Measurements from ENCODE around the gene ATPAF1. TPM values are rescaled to one million over a fixed set of nuclear protein-coding genes. Genes with fewer than 3 reads are reported as not detected.
A peak's percentile ranks its signal among the peaks of the same experiment; 100 is the strongest.

The ATPAF1 gene
- total and polyA plus RNA-seq, 9 of the 15 experiments (the other 6 are each of a cell fraction or from before 2014, with no cell fraction given): 6.3 to 56.2 (median 27.4) TPM

DNA sequence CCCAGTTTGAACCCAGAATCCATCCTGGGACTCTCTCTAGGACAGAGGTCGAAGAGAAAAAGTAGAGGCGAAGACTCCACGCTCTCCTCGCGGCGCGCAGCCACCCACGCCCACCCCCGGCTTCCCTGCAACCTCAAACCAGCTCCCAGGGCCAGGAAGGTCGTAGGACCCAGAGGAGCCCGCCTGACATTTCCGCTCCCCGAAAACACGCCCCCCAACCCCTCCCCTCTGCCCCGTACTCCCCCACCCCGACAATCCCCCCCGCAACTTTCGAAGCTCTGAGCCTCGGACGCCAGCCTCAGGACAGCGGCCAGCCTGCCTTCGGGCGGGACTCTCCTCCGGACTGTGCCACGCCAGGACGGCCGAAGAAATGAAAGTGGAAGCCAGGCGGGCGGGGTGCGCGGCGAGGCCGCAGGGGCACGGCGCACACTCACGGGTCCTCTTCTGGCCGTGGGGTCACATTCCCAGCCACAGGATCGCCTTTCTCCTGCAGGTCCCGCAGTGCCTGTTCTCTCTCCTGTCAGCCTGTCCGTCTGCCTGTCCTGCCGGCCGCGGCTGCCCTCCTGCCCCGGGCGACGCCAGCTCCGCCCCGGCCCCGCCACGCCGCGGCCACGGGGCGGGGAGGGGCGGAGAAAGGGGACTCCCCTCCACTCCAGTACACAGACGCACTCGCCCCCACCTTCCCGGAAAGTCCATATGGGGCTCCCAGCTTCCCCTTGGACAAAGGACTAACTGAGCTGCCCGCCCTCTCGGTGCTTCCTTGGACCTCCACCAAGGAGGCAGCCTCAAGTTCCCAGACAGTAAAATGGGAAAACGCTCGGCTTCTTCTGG, 51.7 kb downstream of the ATPAF1 start, which contains the start of gene MOB3C (continued):
- TF ChIP-seq, protein P1, sequence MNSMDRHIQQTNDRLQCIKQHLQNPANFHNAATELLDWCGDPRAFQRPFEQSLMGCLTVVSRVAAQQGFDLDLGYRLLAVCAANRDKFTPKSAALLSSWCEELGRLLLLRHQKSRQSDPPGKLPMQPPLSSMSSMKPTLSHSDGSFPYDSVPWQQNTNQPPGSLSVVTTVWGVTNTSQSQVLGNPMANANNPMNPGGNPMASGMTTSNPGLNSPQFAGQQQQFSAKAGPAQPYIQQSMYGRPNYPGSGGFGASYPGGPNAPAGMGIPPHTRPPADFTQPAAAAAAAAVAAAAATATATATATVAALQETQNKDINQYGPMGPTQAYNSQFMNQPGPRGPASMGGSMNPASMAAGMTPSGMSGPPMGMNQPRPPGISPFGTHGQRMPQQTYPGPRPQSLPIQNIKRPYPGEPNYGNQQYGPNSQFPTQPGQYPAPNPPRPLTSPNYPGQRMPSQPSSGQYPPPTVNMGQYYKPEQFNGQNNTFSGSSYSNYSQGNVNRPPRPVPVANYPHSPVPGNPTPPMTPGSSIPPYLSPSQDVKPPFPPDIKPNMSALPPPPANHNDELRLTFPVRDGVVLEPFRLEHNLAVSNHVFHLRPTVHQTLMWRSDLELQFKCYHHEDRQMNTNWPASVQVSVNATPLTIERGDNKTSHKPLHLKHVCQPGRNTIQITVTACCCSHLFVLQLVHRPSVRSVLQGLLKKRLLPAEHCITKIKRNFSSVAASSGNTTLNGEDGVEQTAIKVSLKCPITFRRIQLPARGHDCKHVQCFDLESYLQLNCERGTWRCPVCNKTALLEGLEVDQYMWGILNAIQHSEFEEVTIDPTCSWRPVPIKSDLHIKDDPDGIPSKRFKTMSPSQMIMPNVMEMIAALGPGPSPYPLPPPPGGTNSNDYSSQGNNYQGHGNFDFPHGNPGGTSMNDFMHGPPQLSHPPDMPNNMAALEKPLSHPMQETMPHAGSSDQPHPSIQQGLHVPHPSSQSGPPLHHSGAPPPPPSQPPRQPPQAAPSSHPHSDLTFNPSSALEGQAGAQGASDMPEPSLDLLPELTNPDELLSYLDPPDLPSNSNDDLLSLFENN (IDR thresholded peaks at IDR 0.05; ENCODE audit: low read depth in 2 of 2, low read length in 2 of 2): 0 out of 4 replicates have a peak, but pooled peaks of 1 of the 2 experiments have one; percentile 25
- TF ChIP-seq, protein P2, sequence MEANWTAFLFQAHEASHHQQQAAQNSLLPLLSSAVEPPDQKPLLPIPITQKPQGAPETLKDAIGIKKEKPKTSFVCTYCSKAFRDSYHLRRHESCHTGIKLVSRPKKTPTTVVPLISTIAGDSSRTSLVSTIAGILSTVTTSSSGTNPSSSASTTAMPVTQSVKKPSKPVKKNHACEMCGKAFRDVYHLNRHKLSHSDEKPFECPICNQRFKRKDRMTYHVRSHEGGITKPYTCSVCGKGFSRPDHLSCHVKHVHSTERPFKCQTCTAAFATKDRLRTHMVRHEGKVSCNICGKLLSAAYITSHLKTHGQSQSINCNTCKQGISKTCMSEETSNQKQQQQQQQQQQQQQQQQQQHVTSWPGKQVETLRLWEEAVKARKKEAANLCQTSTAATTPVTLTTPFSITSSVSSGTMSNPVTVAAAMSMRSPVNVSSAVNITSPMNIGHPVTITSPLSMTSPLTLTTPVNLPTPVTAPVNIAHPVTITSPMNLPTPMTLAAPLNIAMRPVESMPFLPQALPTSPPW (CRISPR knock-in tag; IDR thresholded peaks at IDR 0.05): peak; percentile 93
- TF ChIP-seq HMG20A (CRISPR knock-in tag; conservative IDR thresholded peaks at IDR 0.05): no peak
- no peak for TF ChIP-seq C11orf30 (IDR thresholded peaks at IDR 0.05; ENCODE audit: low read depth)
- TF ChIP-seq, protein P3, sequence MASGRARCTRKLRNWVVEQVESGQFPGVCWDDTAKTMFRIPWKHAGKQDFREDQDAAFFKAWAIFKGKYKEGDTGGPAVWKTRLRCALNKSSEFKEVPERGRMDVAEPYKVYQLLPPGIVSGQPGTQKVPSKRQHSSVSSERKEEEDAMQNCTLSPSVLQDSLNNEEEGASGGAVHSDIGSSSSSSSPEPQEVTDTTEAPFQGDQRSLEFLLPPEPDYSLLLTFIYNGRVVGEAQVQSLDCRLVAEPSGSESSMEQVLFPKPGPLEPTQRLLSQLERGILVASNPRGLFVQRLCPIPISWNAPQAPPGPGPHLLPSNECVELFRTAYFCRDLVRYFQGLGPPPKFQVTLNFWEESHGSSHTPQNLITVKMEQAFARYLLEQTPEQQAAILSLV (tag; IDR thresholded peaks at IDR 0.05): no peak
- peak; percentile 84 for TF ChIP-seq CXXC5 (CRISPR knock-in tag; IDR thresholded peaks at IDR 0.05)
- TF ChIP-seq ZNF354B (CRISPR knock-in tag; IDR thresholded peaks at IDR 0.05): no peak
- TF ChIP-seq, protein P4, sequence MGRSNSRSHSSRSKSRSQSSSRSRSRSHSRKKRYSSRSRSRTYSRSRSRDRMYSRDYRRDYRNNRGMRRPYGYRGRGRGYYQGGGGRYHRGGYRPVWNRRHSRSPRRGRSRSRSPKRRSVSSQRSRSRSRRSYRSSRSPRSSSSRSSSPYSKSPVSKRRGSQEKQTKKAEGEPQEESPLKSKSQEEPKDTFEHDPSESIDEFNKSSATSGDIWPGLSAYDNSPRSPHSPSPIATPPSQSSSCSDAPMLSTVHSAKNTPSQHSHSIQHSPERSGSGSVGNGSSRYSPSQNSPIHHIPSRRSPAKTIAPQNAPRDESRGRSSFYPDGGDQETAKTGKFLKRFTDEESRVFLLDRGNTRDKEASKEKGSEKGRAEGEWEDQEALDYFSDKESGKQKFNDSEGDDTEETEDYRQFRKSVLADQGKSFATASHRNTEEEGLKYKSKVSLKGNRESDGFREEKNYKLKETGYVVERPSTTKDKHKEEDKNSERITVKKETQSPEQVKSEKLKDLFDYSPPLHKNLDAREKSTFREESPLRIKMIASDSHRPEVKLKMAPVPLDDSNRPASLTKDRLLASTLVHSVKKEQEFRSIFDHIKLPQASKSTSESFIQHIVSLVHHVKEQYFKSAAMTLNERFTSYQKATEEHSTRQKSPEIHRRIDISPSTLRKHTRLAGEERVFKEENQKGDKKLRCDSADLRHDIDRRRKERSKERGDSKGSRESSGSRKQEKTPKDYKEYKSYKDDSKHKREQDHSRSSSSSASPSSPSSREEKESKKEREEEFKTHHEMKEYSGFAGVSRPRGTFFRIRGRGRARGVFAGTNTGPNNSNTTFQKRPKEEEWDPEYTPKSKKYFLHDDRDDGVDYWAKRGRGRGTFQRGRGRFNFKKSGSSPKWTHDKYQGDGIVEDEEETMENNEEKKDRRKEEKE (IDR thresholded peaks at IDR 0.05; ENCODE audit: borderline replicate concordance in 1 of 2, control insufficient read depth in 1 of 2, low read depth in 2 of 2, low read length in 1 of 2): no peak
- 0 out of 2 replicates have a peak, but pooled peaks have one; percentile 36 for TF ChIP-seq FOSL1 (tag; conservative IDR thresholded peaks at IDR 0.05)
- peak; percentile 79 for TF ChIP-seq SAP30 (IDR thresholded peaks at IDR 0.05; ENCODE audit: borderline replicate concordance, insufficient read depth, low read depth, low read length, poor library complexity, severe bottlenecking)
- no peak for TF ChIP-seq JUN (IDR thresholded peaks at IDR 0.05; ENCODE audit: borderline replicate concordance, low read depth, low read length)
- 0 out of 2 replicates have a peak, but pooled peaks have one; percentile 22 for TF ChIP-seq JUN (CRISPR knock-in tag; IDR thresholded peaks at IDR 0.05; ENCODE audit: borderline replicate concordance)
- no peak for TF ChIP-seq HCFC1 (IDR thresholded peaks at IDR 0.05; ENCODE audit: low read depth, low read length)
- peak; percentile 95 for TF ChIP-seq EGR1 (conservative IDR thresholded peaks at IDR 0.05)
- TF ChIP-seq MEIS2 (IDR thresholded peaks at IDR 0.05; ENCODE audit: partially characterized antibody): no peak
- TF ChIP-seq, protein P5, sequence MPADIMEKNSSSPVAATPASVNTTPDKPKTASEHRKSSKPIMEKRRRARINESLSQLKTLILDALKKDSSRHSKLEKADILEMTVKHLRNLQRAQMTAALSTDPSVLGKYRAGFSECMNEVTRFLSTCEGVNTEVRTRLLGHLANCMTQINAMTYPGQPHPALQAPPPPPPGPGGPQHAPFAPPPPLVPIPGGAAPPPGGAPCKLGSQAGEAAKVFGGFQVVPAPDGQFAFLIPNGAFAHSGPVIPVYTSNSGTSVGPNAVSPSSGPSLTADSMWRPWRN (IDR thresholded peaks at IDR 0.05; ENCODE audit: low read depth): no peak

Data from K562 (cell line).